BLaER1 (cell line): ENCODE data around the gene RPL19.
A peak's percentile ranks its signal among the peaks of the same experiment; 100 is the strongest.

Experiments
- H3K27ac ChIP-seq: shearing (Covaris generic); formaldehyde crosslinking; 2 replicates; pipeline ENCODE4 v1.8.1; 2022
- H3K27me3 ChIP-seq: shearing (Covaris generic); formaldehyde crosslinking; 2 replicates; pipeline ENCODE4 v1.8.1; 2022
- H3K36me3 ChIP-seq: shearing (Covaris generic); formaldehyde crosslinking; 2 replicates; pipeline ENCODE4 v1.8.1; 2022
- H3K4me1 ChIP-seq: shearing (Covaris generic); formaldehyde crosslinking; 2 replicates; pipeline ENCODE4 v1.8.1; 2022
- H3K4me2 ChIP-seq: shearing (Covaris generic); formaldehyde crosslinking; 2 replicates; pipeline ENCODE4 v1.8.1; 2022
- H3K4me3 ChIP-seq: shearing (Covaris generic); formaldehyde crosslinking; 2 replicates; pipeline ENCODE4 v1.8.1; 2022
- H3K9ac ChIP-seq: shearing (Covaris generic); formaldehyde crosslinking; 2 replicates; pipeline ENCODE4 v1.8.1; 2022
- H3K9me3 ChIP-seq: shearing (Covaris generic); formaldehyde crosslinking; 2 replicates; pipeline ENCODE4 v1.8.1; 2022
- H4K20me1 ChIP-seq: shearing (Covaris generic); formaldehyde crosslinking; 2 replicates; pipeline ENCODE4 v1.8.1; 2022
- Cebpa-rat ChIP-seq: shearing (Covaris generic); IDR thresholded peaks from 2 replicates; pipeline ENCODE4 v1.8.1; 2022

Gene RPL19

GRCh38 chr17:39221572-39221971, 21.5 kb downstream of the RPL19 start:
- Histone ChIP-seq H3K4me3 (no peak overlapping the region), H3K9me3 (no peaks in the 10 kb centered on the region), H3K27ac (no peak overlapping the region), H3K9ac (no peak overlapping the region), H3K4me2 (no peak overlapping the region), H4K20me1 (peaks cover 32% of the 10 kb centered on the region), H3K27me3 (peaks cover 44% of the 10 kb centered on the region), H3K36me3 (no peaks in the 10 kb centered on the region), H3K4me1 (peaks cover 24% of the 10 kb centered on the region)
- TF ChIP-seq Cebpa-rat: no peak

GRCh38 chr17:39222151-39222550, 22.1 kb downstream of the RPL19 start:
- no peak for TF ChIP-seq Cebpa-rat
- H3K36me3 ChIP-seq: no peaks in the 10 kb centered on the region
- peaks cover 50% of the 10 kb centered on the region for H3K27me3 ChIP-seq

GRCh38 chr17:39222866-39223834, 23.1 kb downstream of the RPL19 start:
- Histone ChIP-seq H3K36me3 (no peaks in the 10 kb centered on the region), H3K4me2 (no peak overlapping the region), H3K9ac (no peak overlapping the region), H3K27ac (no peak overlapping the region), H3K4me1 (peaks cover 25% of the 10 kb centered on the region), H4K20me1 (peaks cover 34% of the 10 kb centered on the region), H3K4me3 (no peak overlapping the region), H3K27me3 (peaks cover 59% of the 10 kb centered on the region), H3K9me3 (no peaks in the 10 kb centered on the region)
- no peak for TF ChIP-seq Cebpa-rat

More at GRCh38 chr17:39222151-39222550, 22.1 kb downstream of the RPL19 start:
- Histone ChIP-seq H4K20me1 (peaks cover 34% of the 10 kb centered on the region), H3K9me3 (no peaks in the 10 kb centered on the region), H3K4me2 (no peak overlapping the region), H3K4me1 (peaks cover 25% of the 10 kb centered on the region), H3K4me3 (no peak overlapping the region), H3K27ac (no peak overlapping the region), H3K9ac (no peak overlapping the region)

GRCh38 chr17:39223907-39224777, 24.1 kb downstream of the RPL19 start:
- no peak for TF ChIP-seq Cebpa-rat
- H3K4me1 ChIP-seq: peaks cover 33% of the 10 kb centered on the region
- peak overlapping the region; percentile 64 for H3K4me3 ChIP-seq
- no peaks in the 10 kb centered on the region for H3K9me3 ChIP-seq
- H3K36me3 ChIP-seq: no peaks in the 10 kb centered on the region
- peaks cover 59% of the 10 kb centered on the region for H3K27me3 ChIP-seq
- H3K27ac ChIP-seq: no peak overlapping the region
- H3K4me2 ChIP-seq: peak overlapping the region; percentile 97
- peaks cover 34% of the 10 kb centered on the region for H4K20me1 ChIP-seq
- H3K9ac ChIP-seq: no peak overlapping the region

GRCh38 chr17:39224778-39225307, 24.8 kb downstream of the RPL19 start:
- Histone ChIP-seq H3K4me2 (peak overlapping the region; percentile 97), H3K27ac (no peak overlapping the region), H3K27me3 (peaks cover 59% of the 10 kb centered on the region), H4K20me1 (peaks cover 34% of the 10 kb centered on the region), H3K36me3 (no peaks in the 10 kb centered on the region), H3K4me3 (peak overlapping the region; percentile 64), H3K9me3 (no peaks in the 10 kb centered on the region), H3K9ac (no peak overlapping the region), H3K4me1 (peaks cover 39% of the 10 kb centered on the region)
- TF ChIP-seq Cebpa-rat: no peak

GRCh38 chr17:39225308-39225958, 25.4 kb downstream of the RPL19 start, which contains the start of gene STAC2:
Gene STAC2 (minus strand): TSS chr17:39225945. CDS start chr17:39225502, 443 bp downstream.
- Histone ChIP-seq H3K4me3 (peak within 1 kb of the TSS; percentile 64), H4K20me1 (peaks cover 34% of the 10 kb centered on the region), H3K4me2 (peak within 1 kb of the TSS; percentile 97), H3K9ac (no peak within 1 kb of the TSS), H3K27me3 (peaks cover 59% of the 10 kb centered on the region), H3K4me1 (peaks cover 40% of the 10 kb centered on the region), H3K9me3 (no peaks in the 10 kb centered on the region), H3K27ac (no peak within 1 kb of the TSS), H3K36me3 (no peaks in the 10 kb centered on the region)
- no peak for TF ChIP-seq Cebpa-rat

GRCh38 chr17:39225959-39226683, 26.0 kb downstream of the RPL19 start:
- no peaks in the 10 kb centered on the region for H3K9me3 ChIP-seq
- H3K4me1 ChIP-seq: peaks cover 47% of the 10 kb centered on the region
- H3K36me3 ChIP-seq: no peaks in the 10 kb centered on the region
- H3K4me3 ChIP-seq: peak overlapping the region; percentile 64
- peak overlapping the region; percentile 97 for H3K4me2 ChIP-seq
- H3K27ac ChIP-seq: no peak overlapping the region
- no peak overlapping the region for H3K9ac ChIP-seq
- H4K20me1 ChIP-seq: peaks cover 34% of the 10 kb centered on the region
- no peak for TF ChIP-seq Cebpa-rat
- peaks cover 59% of the 10 kb centered on the region for H3K27me3 ChIP-seq

GRCh38 chr17:39227364-39227919, 27.4 kb downstream of the RPL19 start:
- TF ChIP-seq Cebpa-rat: no peak
- H3K9me3 ChIP-seq: no peaks in the 10 kb centered on the region
- no peak overlapping the region for H3K27ac ChIP-seq
- no peak overlapping the region for H3K9ac ChIP-seq
- H3K27me3 ChIP-seq: peaks cover 56% of the 10 kb centered on the region
- no peaks in the 10 kb centered on the region for H3K36me3 ChIP-seq
- no peak overlapping the region for H3K4me2 ChIP-seq
- H3K4me3 ChIP-seq: no peak overlapping the region
- H4K20me1 ChIP-seq: peaks cover 34% of the 10 kb centered on the region
- H3K4me1 ChIP-seq: peaks cover 60% of the 10 kb centered on the region
